ENCODE data around the gene SPAG8.

SPAG8 gene

GRCh38 chr9:35839926-35840325, 27.9 kb upstream of the SPAG8 start:
- DNase-seq: no peak

GRCh38 chr9:35836595-35836994, 24.5 kb upstream of the SPAG8 start:
- DNase-seq: no peak

GRCh38 chr9:35835766-35836165, 23.7 kb upstream of the SPAG8 start:
- no peak for DNase-seq

DNA sequence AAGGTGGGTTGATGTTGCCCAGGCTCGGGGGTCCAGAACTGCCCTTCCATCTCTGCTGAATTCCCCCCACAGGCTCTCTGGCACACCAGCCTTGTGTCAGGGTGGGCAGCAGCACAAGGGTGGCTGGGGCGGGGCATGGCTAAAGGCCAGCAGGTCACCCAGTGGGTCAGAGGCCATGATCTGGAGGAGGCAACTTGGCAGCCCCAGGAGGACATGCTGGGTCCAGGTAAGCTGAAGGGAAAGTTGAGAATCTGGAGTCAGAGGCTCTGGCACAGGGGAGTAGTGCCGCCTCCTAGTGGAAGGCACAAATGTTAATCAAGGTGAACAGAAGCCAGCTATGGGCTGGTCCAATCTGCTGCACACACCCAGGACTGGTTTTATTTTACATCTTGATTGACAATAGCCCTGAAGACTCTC, 23.2 kb upstream of the SPAG8 start:
- DNase-seq: no peak

DNA sequence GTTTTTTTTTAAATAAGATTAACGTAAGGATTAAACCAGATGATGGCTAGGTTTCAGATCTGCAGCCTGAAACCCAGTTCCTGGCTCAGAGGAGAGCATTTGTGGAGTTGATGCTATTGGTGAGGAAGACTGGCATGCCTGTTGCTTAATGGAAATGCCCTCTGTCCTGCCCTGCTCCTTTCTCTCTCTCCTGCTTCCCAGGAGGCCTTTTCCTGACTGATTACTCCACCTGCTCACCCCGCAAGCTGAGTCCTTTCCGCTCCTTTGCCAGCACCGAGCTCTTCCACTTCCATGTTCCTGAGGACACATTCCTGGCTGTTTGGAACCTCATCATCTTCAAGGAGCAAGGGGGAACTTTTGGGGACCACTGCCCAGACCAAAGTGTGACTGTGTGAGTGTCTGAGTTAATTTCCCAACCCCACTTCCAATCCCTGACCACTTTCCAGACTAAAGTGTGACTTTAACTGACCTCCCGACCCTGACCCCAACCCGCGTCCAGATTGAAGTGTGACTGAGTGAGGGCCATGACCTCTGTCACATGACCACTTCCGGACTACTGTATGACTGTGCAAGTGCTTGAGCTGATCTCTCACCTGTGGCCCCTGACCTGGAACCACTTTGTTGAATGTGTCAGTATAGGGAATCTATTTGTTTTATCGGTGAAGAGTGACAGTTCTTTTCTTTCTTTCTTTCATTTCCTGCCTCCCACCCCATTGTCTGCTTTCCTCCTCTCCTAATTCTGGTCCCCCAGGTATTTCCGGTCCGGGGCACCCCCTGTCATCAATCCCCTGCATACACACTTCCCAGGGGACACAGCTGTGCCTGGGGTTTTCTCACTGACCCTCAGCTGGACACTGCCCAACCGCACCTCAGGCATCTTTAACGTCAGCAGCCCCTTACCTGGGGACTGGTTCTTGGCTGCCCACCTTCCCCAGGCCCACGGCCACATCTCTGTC, 22.5 kb upstream of the SPAG8 start:
- no peak for DNase-seq

DNA sequence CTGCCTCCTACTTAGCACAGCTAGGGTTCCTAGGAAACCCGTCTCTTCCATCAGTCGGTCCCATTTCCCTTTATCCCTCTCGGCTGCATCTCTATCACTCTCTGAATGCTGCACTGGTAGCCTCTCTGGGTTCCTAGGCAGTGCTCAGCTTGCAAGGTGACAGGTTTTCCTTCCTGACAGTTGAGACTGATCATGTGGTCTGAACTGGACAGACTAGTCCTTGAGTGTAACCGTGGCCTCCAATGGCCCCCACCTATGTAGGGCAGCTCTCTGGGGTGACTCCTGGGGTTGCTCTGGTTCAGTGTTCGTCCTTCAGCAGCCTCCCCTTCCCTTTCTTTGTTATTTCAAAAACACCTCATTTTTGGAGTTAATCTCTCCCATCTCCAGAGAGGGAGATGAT, 20.8 kb upstream of the SPAG8 start:
- no peak for DNase-seq

DNA sequence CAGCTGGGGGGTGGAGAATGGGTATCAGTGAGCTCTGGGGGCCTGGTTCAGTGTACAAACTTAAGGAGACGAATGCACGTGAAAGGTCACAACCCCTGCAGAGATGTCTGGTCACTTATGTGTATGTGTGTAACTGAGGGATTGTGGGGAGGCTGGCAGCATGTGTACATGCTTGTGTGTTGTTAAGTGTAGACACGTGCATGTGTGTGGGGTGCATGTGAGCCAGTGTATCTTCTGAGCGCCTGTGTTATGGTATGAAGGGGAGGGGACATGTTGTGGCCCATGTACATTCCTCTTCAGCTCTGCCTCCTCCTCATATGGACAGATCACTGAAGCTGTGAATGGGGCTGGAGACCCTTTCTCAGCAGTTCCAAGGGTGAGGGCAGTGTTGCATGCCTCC, 19.0 kb upstream of the SPAG8 start:
- no peak for DNase-seq

DNA sequence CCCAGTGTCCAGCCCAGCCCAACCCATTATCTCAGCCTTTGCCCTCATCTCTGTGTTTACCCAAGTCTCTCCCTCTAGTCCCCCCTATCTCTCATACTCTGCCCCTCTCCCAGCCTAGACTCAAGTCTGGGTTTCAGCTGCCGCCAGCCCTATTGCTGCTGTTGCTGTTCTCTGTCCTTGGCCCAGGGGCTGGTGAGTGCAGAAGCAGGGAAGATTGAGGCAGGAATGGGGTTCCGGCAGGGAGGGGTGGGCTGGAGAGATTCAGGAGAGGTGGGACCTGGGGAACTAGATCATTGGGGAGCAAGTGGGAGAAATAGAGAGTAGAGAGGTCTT, 17.7 kb upstream of the SPAG8 start:
- no peak for DNase-seq

- DNase-seq: peak; percentile 22 to 98 (median 90)
Observed at GRCh38 chr9:35829084-35829763, 17.2 kb upstream of the SPAG8 start, which contains the start of gene TMEM8B. TSS of gene TMEM8B (plus strand) at chr9:35829228. CDS start at chr9:35829448, 220 bp downstream.

GRCh38 chr9:35828716-35829083, 16.6 kb upstream of the SPAG8 start, which contains the start of gene FAM221B:
TSS of gene FAM221B (minus strand) at chr9:35828732. CDS start at chr9:35826161, 2,571 bp downstream.
- peak in 5 of 56 donors; percentile 27 to 63 (median 48) for DNase-seq

DNA sequence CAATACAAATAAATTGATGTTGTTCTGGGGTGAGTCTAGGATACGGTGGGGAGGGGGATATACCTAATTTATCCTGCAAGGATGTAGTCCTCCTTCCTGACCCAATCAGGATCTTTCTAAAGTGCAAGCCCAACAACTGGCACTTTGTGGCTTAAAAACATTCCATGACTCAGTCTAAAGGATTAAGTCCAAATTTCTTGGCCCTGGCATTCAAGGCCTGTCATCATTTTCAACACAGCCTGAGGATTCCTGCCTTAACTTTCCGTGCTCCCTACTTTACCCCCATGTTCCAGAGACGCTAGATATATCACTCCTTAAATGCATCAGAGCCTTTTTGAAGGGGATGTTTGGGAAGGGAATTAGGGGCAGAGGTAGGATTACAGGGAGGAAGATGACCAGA, 15.4 kb upstream of the SPAG8 start:
- DNase-seq: no peak

DNA sequence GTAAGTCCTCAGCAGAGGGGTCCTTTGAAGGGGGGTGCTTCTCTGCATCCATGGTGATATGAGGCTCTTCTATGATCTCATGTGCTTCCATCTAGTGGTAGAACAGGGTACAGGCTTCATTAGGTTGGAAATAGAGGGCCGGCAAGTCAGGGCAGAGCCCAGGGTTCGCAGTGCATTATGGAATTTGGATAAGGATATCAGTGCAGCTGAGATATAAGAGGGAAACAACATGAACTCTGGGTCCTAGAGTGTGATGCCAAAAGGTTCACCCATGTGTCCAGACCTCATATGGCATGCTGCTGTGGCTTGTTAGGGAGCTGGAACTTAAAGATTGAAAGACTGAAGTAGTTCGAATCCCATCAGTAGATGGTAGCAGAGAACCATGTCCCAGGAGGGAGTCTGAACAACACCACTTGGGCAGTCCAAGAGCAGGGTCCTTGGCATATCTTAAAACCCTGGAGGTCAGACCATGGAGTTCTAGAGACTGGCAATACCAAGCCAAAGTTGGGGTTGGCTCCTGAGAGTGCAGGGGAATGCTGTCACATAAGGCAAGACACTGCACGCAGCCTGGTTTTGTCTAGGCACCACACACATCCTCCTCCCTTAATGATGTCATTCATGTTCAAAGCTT, 14.1 kb upstream of the SPAG8 start:
- DNase-seq: peak in 11 of 56 donors; percentile 3 to 51 (median 12)

DNA sequence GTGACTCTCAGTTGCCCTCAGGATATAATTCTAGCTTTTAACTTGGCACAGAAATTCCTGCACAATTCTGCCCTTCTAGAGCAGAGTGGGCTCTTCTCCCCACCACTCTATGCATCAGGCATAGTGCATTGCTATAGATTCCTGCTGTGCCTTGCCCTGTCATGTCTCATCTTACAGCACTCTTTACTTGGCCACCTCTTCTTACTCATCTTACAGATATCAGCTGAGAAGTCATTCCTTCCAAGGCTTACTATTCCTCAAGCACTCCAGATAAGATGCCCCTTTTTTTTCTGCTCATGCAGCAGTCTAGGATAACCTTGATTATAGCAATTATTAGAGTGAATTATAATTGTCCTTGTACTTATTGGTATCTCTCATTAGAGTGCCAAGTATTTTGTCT, 10.9 kb upstream of the SPAG8 start:
- no peak for DNase-seq

DNA sequence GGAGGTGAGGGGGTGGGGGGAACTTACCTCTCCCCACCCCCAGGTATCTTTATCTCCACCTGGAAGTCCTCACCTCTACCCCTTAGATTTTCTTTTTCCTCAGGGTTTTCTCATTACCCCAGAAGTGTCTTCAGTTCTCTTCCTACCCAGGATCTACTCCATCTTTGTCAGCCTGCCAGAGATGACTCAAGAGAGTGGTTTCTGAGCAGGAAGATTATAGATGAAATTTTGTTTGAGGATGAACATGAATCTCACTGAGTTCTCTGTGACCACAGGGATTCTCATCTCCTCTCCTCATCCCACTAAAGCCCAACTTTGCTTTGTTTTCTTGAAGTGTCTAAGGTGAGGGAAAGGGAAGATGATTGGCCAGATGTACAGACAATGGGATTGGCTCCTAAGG, 8.0 kb upstream of the SPAG8 start:
- no peak for DNase-seq

GRCh38 chr9:35818341-35818740, 6.3 kb upstream of the SPAG8 start:
- DNase-seq: no peak

DNA sequence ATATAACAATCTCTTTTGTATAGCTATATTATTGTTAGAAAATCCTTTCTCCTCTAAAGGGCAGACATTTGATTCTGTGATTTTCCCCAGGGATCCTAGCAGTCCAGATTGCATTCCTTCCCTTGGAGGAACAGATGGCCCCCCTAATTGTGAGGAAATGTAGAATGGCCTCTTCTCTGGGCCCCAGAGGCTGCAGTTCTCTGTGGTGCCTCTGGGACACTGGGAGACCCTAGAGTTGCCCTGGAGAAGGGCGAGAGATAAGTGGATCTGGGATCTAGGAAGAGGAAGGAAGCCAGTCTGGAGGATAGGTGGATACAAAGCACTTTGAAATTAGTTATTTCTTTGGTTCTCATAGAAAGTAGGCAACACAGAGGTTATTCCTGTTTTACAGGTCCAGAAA, 4.6 kb upstream of the SPAG8 start:
- no peak for DNase-seq

DNA sequence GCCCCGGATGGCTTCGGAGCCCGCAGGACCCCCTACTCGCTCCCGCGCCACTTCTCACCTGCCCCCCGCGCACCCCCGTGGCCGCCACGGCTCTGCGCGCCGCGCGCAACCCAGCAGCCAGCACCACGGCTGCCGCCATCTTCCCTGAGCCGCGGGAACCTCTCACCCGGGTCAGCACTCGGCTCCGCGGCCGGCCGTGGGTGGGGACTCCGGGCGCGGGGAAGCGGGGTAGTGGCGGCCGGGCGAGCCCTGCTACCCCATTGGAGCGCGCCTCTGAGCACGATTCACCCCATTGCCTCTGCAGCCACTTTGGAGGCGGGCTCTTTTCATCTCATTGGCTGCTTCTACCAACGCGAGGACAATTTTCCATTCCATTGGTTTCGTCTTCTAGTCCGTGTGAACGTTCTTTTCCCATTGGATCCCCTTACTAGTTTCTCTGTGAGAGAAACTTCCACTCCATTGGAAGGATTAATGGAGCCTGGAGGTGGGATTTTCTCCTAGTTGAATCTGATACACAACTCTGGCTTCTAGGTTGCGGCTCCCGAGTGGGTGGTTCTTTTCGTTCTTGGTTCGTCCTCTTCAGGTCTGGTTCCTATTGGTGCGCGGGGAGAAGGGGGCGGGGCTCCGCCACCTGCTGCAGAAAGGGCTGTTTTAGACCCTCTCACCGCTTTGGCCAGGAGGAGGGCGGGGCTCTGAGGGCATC, 2.9 kb upstream of the SPAG8 start, which contains the start of gene HINT2:
Gene HINT2 (minus strand): TSS at position 202 of the 703 bp plus-strand sequence. CDS start 63 bp downstream, at position 139.
- DNase-seq: peak; percentile 28 to 99 (median 94)

DNA sequence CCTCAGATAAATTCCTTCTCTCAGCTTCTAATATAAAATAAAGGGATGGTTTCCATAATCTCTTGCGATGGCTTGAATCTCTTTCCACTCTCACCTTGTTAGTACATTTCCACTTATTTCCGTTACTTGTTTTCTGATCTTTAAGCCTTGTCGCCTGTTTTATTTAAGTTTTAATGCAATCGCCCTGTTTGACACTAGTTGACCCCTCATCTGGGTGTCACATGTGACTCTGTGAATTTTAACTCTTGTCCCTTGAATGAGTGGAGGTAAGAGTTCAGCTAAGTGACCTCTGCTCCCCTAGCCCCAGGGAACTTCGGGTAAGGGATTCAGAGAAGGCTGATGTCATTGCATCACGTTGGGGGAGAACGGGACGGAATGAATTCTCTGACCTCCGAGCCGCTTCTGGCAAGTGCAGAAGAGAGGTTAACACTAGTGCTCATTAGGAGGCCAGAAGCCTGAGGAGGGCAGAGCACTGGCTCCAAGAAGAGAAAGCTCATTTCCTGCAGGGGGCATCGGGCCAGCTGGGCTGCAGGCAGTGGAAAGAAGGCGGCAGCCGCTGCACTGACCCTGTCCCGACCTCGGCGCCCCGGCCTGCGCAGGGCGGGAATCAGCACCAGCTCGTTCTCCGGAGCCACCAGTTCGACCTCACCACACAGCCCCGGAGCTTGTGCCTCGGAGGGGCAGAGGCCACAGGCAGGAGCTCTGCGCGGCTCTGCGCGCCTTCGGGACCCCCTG, 2.2 kb upstream of the SPAG8 start:
- peak in 39 of 56 donors; percentile 25 to 79 (median 56) for DNase-seq

DNA sequence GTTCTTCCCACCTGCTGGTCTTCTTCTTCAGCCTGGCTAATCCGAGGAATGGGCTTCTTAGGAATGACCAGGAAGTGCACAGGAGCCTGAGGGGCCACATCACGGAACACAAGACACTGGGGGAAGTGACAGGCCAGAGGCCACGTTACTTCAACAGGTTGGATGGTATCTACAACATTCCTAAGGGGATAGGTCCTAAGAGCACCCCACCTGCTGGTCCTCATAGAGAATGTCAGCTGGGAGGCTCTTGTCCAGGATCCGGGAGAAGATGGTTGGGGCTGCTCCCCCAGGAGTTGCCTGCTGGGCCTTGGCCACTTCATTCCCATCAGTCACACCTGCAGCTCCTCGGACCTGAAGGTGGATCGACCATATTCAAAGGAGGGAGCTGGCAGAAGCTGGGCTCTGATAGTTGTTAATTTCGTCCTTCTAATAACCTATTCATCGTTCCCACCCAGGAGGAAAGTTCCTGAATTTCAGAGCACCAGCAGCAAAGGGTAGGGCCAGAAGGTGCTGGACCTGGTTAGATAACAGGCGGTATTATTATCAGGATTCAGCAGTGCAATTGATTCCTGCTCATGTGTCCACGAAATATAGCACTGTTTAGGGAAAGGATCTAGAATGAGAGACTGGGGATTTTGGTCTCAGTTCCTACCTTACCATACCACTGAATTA, 1.5 kb upstream of the SPAG8 start:
- DNase-seq: no peak
